T1000 (cell line): Measurements from ENCODE around the gene FFAR3.

Experiments
- DNase-seq: peaks from one replicate; lab custom pipeline; 2025; ENCODE audit warnings: mixed read lengths; lab: John Stamatoyannopoulos, UW

FFAR3 gene

GRCh38 chr19:35403116-35403760 is 45.0 kb downstream of the FFAR3 start:
- DNase-seq: no peak

DNA sequence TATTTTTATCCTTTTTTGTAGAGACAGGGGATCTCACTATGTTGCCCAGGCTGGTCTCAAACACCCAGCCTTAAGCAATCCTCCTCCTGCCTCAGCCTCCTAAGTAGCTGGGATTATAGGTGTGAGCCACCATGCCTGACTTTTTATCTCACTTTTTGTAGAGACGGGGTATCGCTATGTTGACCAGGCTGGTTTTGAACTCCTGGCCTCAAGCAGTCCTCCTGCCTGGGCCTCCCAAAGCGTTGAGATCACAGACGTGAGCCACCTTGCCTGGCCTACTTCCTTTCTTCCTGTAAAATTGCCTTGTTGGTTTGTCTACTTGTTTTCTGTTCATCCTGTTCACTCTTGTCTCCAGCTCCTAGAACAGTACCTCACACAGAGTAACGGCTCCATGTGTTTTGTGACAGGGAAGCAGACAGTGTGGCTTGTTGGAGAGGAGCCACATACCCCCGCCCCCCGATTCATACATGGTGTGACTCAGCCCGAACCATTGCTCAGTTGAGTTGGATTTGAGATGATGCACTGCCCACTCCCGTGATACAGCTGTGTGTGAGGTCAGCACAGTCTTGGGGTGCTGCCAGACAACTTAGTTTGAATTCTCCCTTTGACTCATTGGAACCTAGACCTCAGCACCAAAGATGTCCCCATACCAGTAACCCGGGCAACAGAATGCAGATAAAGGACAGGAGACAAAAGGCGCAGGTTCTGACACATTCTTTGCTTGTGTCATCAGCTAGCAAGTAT is 46.8 kb downstream of the FFAR3 start:
- DNase-seq: no peak

DNA sequence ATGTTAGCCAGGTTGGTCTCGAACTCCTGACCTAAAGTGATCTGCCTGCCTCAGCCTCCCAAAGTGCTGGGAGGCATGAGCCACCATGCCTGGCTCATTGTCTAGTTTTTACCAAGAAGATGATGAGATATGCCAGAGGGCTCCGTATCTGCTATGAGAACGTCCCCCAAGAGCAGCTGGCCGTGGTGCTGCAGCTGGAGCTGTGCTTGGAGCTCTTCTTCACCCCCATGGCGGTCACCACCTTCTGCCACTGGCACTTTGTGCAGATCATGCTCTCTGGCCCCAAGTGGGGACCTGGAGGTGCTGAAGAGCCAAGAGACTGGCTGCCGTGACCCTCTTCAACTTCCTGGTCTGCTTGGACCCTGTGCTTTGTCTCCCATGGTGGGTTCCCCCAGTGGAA is 49.4 kb downstream of the FFAR3 start:
- DNase-seq: no peak

- no peak for DNase-seq
Measured at GRCh38 chr19:35408284-35409171, 50.3 kb downstream of the FFAR3 start.

GRCh38 chr19:35409191-35409590 is 50.9 kb downstream of the FFAR3 start:
- DNase-seq: no peak
